ENCODE results near the gene COL4A1.
"Not testable (repeated sequence)": the region's sequence is repeated elsewhere in the genome, so short reads cannot be mapped to it uniquely, and the experiment has no call there.

The COL4A1 gene

DNA sequence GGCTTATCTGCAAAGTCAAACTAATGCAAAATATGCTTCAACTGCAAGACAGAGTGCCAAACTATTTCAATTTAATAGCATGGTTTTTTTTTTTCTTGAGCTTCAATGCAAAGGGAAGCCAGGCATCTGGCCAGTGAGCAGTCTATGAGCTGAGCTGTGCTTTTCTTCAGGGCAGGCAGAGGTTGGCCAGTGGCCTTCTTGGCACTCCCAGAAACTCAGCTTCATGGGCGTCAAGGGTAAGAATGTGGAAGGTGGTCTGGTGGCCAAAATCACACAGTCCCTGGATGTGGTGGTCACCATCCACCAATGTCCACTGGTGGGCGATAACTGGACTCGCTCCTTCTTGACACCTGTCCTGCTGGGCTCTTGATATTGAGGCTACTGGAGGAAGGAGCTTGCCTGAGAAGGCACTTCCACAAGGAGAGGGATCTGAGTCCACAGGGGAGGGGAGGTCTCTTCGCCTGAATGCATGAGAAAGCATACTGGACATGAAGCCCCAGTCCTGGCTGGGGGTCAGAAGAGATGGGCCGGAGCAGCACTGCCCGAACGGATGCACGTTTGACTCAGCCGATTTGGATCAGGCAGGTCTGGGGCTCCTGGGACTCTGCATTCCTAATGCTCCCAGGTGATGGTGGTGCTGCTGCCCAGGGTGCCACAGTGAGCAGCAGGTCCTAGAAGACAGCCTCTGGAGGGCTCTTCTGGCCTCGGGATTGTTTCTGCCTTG is 17.2 kb upstream of the COL4A1 start:
- DNase-seq (ENCODE audit: low read depth in 2 of 2, low spot score in 1 of 2): no peak

- no peak for DNase-seq (ENCODE audit: low read depth in 2 of 2, low spot score in 1 of 2)
These were observed 16.4 kb upstream of the COL4A1 start for GRCh38 chr13:110323172-110323891.

DNA sequence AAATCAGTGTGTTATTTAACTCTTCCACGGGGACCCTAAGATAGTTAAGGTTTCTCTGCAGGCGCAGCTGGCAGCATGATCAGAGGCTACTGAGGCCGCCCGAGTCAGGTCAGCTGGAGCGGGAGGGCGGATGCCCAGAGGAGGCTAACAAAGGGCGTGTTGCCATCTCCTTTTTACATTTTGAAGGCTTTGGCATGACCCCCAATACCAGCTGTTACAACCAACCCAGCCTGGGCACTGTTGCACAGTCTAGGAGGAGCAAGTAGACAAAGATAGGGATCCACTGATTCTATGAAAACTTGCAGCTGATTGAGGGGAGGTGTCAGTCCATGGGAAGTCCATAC is 15.8 kb upstream of the COL4A1 start:
- no peak for DNase-seq (ENCODE audit: low read depth in 2 of 2, low spot score in 1 of 2)

- no peak for DNase-seq (ENCODE audit: low read depth in 2 of 2, low spot score in 1 of 2)
These were observed 15.3 kb upstream of the COL4A1 start for GRCh38 chr13:110322126-110322827.

- DNase-seq (ENCODE audit: low read depth in 2 of 2, low spot score in 1 of 2): not testable (repeated sequence)
These were observed 14.6 kb upstream of the COL4A1 start for GRCh38 chr13:110321573-110321972.

DNA sequence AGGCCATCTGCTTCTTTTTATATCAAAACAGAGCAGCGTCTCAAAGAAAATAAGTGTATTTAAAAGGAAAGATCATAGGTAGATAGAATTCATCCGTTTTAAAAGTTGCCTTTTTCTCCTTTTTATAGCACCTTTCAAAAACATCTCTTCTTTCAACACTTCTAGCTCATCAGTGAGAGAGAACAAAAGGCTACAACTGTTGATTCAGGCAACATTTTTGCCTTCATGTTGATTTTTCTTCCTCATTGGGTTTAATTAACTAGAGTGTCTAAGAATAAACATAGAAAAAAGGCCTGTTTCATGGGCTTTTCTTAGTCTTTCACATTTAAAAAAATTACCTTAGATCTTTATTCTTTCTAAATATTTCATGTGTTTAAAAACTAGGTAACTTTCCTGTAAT is 13.7 kb upstream of the COL4A1 start:
- no peak for DNase-seq (ENCODE audit: low read depth in 2 of 2, low spot score in 1 of 2)

- no peak for DNase-seq (ENCODE audit: low read depth in 2 of 2, low spot score in 1 of 2)
These were observed 13.0 kb upstream of the COL4A1 start for GRCh38 chr13:110319774-110320509.

- DNase-seq (ENCODE audit: low read depth in 2 of 2, low spot score in 1 of 2): no peak
These were observed 12.4 kb upstream of the COL4A1 start for GRCh38 chr13:110319397-110319773.

DNA sequence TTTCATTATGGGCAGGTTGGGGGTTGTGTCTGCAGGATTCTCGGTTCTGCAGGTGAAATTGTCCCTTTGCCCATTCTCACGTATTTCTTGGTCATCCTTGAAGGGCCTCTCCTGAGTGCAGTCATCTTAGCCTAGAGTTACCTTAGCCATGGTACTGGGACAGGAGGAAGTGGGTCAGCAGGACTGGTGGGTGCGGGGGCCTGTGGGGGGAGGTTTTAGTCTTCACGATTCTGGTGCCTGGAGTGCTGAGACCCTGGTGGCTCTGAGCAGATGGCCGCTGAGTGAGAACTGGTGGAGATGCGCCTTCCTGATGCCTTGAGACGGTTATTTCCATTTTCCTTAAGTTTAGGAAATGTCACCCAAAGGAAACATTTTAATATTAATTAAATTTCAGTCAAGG is 12.0 kb upstream of the COL4A1 start:
- no peak for DNase-seq (ENCODE audit: low read depth in 2 of 2, low spot score in 1 of 2)

- DNase-seq (ENCODE audit: low read depth in 2 of 2, low spot score in 1 of 2): no peak
These were observed 10.7 kb upstream of the COL4A1 start for GRCh38 chr13:110317496-110318195.

DNA sequence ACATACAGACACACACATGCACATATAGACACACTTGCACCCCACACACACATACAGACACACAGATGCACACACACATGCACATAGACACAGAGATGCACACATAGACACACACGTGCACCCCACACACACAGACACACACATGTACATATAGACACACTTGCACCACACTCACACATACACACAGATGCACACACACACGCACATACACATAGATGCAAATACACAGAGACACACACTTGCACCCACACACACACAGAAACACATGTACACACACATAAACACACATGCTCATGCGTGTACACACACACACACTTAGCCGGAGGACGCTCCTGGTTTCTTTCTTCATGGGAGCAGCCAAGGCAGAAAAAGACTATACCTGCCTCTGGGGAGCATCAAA is 10.1 kb upstream of the COL4A1 start:
- no peak for DNase-seq (ENCODE audit: low read depth in 2 of 2, low spot score in 1 of 2)

DNA sequence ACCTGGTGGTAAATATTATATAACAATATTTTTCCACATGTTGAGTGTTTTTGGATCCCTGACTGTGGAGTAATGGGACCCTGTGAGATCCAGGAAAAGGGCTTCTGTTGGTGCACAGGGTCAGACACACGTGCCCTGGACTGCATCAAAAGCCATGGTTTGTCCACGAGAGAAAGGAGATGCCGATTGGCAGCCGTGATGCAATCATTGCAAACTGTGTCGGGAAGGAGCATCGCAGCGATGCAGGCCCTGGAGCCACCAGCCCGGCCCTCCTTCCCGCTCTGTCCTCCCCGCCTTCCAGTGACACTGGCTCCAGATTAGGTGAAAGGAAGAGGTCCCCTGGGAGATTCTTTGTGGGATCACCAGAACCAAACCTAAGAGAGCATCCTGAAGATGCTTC is 9.2 kb upstream of the COL4A1 start:
- no peak for DNase-seq (ENCODE audit: low read depth in 2 of 2, low spot score in 1 of 2)

DNA sequence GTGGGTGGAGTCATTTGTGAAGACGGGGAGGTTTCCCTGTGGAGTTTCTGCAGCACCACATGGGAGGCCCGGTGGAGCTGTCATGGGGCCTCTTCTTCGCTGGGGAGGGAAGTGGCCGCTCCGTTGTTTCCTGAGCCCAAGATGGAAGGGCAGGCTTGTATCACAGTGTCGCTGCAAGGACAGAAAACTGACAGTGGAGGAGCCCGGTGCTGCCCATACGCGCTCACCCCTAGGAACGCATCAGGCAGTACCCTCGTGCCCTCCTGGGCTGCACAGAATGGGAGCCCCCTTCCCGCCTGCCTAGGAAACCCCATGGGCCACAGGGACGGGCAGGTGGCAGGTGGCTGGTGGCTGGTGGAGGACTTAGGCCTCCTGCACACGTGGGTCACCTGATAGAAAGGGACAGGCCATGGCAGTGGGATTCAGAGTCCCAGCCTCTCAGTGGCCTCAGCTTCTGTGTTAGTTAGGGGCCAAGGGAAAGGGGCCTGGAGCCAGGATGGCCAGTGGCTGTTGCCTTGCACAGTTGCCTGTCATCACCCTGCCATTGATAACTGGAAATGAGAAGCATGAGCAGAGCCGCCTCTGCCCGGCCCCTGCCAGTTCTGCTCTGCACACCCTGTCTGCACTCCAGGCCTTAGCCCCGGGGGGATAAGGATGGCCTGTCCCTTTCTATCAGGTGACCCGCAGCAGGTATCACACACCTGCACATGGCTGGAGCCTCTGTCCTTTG is 7.7 kb upstream of the COL4A1 start:
- no peak for DNase-seq (ENCODE audit: low read depth in 2 of 2, low spot score in 1 of 2)

GRCh38 chr13:110313733-110314132 is 6.8 kb upstream of the COL4A1 start:
- not testable (repeated sequence) for DNase-seq (ENCODE audit: low read depth in 2 of 2, low spot score in 1 of 2)

GRCh38 chr13:110313261-110313660 is 6.3 kb upstream of the COL4A1 start:
- not testable (repeated sequence) for DNase-seq (ENCODE audit: low read depth in 2 of 2, low spot score in 1 of 2)

- DNase-seq (ENCODE audit: low read depth in 2 of 2, low spot score in 1 of 2): no peak
These were observed 5.5 kb upstream of the COL4A1 start for GRCh38 chr13:110312339-110313031.

- DNase-seq (ENCODE audit: low read depth in 2 of 2, low spot score in 1 of 2): no peak
These were observed 4.7 kb upstream of the COL4A1 start for GRCh38 chr13:110311443-110312338.

DNA sequence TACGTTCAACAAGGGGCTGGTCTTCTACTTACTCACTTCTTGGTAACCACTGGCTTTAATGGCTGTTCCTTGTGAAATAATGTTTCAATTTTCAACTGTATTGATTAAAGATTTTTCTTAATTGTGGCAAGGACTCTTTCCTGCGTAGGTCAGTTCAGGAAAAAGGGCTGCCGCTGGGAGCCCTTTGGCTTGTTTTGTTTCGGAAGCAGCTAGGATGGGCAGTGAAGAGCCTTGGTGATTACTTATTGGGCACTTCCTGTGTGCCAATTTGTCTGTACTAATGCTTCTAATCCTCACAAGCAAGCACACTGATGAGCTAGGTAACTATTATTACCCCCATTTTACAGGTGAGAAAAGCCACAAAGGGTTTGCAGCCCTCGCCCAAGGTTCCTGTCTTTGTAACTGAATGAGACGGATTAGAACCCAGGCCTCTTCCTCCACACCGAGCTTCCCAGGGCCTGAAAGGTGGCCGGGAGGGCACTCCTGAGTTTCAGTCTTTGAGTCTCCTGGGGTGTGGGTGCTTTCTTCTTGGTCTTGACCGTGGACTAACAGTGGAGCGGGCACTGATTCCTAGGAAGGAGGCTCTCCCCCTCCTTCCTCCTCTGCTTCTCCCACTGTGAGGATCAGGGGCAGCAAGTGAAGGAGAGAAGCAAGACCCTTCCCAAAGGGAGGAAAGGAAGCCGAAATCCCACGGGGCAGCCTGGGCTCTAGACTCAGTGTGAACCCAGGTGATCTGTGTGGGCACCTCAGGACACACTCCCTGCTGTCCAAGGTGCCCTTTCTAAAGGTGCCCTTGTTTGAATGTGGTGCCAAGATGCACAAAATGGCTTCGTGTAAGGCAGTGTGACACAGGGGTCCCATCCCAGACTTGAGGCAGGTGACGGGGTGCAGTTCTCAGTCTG is 3.8 kb upstream of the COL4A1 start:
- no peak for DNase-seq (ENCODE audit: low read depth in 2 of 2, low spot score in 1 of 2)
